Activated T-cell treated with anti-CD3 and anti-CD28 coated beads for 48 hours (primary cell): ENCODE measurements around the gene XPR1.
"Not testable (repeated sequence)": the region's sequence is repeated elsewhere in the genome, so short reads cannot be mapped to it uniquely, and the experiment has no call there.

Experiments
- DNase-seq: peaks from one replicate; pipeline ENCODE4 v3.0.0-alpha.2; 2020; ENCODE audit warnings: low read depth

The XPR1 gene

DNA sequence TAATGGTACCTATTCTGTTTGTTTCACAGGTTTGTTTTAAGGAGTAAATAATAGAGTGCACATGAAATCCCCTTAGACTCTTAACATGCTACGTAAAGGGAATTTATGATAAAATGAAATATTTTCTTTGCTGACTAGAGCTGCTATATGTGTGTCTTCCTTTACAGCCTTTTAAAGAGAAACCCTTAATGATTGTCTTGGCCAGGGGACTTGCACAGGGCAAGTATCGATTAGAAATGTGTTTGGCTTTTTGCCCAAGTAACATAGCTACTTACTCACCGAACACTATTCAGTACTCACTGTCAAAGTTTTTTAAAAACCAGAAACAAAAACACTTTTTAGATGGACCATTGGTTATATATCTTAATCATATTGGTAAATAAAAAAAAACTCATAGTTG, 209.6 kb downstream of the XPR1 start:
- no peak for DNase-seq

DNA sequence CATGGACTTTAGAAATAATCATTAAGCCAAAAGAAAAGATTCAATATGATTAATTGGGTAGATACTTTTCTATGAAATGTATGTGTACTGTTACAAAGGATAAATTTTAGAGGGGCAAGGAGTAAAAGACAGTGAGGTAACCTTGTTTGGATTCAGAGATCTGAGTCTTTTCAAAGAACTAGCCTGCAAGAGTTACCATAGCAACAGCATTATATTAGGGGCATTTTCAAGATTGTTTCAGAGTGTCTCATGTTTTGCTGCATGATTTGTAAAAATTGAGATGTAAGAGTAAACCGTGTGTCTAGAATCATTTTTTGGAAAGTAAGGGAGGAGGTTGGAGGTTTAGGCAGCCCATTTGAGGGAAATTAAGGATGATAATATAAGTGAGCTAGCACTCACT, 210.2 kb downstream of the XPR1 start:
- no peak for DNase-seq

DNA sequence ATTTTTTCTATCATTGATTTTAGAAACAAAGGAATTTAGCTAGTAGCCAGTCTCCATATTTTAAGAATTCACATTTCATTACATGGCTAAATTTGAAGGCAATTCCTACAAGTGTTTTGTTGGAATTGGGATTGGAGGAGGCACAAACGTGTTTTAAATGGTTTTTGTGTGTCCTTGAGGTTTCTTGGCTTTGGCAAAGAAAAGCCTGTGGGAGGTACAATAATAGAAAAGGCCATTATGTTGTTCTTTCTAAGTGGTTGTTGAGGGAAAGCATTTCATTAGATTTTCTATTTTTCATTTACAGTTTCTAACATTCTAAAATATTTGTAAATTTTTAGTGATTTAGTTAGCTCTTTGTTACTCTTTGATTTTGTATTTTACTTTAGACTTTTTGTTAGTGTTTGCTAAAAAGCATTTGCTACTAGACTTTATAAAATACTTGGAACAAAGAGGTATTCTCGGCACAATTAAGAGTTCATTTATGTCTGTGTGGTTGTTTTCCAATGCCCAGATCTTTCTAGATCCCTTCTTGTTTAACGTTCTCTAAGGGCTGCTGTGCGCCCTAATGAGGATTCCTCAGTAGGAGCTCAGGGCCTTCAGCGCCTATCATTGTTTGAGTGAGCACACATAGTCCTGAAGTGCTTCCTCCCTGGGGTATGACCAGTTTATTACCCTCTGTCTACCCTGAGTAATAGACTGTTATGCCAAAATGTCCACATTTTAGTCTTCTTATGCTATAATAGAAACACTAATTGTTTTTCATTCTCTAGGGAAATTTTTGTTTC, 210.9 kb downstream of the XPR1 start:
- DNase-seq = no peak

DNA sequence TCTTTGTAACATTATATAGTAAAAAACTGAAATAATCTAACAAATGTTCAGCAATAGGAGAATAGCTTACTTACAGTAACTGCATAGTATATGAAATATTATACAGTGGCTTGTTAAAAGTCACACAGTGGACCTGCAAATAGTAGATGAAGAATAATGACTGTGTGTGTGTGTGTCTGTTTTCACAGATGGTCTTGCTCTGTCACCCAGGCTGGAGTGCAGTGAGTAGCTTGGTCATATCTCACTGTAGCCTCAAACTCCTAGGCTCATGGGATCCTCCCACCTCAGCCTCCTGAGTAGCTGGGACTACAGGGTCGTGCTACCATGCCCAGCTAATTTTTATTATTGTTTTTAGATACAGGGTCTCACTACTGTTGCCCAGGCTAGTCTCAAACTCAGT, 213.5 kb downstream of the XPR1 start:
- no peak for DNase-seq

DNA sequence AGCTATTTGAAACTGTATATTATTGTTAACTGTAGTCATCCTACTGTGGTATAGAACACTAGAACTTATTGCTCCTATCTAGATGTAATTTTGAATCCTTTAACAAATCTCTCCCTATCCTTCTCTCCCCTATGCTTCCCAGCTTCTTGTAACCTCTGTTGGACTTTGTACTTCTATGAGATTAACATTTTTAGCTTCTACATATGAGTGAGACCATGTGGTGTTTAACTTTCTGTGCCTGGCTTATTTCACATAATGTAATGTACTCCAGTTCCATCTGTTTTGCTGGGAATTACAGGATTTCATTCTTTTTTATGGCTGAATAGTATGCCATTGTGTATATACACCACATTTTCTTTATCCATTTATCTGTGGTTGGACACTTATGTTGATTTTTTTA, 216.4 kb downstream of the XPR1 start:
- DNase-seq = no peak

DNA sequence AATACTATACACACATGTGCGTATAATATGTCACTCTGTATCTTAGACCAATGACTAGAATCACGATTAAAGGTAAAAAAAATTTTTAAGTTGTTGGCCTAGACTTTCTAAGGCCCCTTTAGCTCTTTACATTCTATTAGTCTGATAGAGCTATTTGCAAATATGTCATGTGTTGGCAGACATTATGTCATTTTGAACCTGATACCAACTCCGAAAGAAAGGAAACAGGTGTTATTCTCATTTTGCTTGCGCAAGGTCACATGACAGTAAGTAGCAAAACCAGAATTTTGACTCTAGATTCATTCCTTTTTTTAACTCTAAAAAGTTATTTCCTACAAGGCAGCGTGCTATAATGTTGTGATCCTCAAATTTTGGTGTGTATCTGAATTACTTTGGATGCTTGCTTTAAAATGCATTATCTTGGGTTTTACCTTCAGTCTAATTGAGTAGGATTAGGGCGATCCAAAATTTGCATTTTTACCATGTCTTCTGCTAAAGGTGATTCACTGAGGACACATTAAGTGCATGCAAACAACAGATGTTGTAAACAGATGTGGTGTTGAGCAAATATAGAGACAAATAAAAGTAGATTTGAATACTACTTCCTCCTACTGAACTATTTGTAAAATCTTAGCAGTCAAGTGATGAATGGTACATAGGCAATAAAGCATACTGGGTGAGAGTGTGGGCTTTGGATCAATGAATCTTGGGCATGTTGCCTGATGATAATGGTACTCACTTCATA, 217.4 kb downstream of the XPR1 start:
- DNase-seq = no peak

DNA sequence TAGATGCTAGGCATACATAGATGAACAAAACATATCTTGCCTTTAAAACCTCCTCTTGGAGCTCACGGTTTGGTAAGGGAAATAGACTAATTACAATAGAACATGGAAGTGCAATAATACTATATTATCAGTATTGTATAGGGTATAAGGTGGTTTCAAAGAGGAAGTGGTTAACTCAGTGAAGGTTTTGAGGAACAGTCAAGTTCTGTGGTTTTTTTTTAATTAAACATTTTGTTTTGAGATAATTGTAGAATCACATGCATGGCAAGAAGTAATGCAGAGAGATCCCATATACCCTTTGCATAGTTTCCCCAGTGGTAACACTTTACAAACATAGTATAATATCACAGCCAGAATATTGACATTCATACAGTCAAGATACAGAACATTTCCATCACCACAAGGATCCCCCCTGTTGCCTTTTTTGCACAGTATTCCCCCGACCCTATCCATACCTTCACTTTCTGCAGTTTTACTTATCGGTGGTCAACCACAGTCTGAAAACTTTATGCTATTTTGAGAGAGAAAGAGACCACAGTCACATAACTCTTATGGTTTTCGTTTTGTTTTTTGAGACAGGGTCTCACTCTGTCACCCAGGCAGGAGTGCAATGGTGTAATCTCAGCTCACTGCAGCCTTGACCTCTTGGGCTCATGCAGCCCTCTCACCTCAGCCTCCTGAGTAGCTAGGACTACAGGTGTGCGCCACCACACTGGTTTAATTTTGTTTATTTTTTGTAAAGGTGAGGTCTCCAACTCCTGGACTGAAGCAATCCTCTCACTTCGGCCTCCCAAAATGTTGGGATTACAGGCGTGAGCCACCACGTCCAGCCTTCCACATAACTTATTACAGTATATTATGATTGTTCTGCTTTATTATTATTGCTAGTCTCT, 220.4 kb downstream of the XPR1 start:
- no peak for DNase-seq

DNA sequence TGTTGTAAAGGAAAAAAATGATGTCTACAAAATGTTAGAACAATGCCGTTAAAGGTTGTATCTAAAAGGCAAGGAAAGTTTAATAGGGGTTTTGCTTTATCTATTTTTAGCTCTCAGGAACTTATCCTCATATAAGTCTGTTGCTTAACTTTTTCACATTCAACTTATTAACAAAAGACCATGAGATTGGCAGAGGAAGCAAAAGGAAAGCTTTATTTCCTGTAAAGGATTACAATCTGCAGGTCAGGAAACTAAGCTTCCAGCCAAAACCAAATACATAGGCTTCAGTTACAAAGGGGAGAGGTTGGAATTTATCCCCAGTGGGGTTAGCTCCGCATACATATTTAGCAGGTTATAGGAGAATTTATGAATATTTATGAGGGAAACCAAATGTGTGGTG, 222.2 kb downstream of the XPR1 start:
- DNase-seq = no peak

DNA sequence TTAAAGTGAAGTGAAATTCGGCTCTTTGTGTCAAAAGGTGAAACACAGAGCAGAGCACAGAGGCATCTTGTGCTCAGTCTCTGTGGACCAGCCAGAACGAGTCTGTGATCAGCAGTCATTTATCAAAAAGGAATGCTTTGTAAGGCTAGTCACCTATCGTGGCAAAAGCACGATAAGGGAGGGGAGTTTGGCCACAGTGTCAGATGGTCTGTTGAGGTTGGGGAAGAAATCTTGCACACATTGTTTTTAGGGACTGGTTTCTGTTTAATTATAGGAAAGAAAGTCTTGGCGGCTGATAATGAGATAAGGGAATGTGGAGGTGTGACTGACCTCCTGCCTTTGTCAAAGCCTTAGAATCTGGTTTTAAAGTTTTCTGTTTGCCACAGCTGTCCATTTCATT, 222.6 kb downstream of the XPR1 start:
- no peak for DNase-seq

DNA sequence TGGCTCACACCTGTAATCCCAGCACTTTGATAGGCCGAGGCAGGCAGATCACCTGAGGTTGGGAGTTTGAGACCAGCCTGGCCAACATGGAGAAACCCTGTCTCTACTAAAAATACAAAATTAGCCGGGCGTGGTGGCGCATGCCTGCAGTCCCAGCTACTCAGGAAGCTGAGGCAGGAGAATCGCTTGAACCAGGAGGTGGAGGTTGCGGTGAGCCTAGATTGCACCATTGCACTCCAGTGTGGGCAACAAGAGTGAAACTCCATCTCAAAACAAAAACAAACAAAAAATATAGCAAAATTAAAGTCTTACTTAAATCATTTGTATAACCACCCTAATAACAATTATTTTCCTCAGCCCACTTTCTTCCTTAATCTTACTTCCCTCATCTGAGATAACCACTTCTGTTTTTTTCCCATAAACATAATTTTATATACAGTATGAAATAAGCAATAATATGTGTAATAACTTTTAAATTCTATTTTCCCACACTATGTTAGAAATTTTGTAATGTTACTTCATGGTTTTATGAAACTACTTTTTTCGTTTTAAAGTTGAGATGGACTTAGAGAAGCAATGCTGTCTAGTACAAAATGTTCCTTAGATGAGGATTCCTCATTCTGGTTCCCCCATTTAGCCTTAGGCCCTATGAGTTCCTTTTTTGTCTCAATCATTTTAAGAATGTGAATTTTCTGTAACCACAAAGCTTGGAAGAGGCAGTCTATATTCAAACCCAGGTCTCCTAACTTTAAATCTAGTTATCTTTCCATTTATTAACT, 226.3 kb downstream of the XPR1 start:
- DNase-seq = not testable (repeated sequence)

DNA sequence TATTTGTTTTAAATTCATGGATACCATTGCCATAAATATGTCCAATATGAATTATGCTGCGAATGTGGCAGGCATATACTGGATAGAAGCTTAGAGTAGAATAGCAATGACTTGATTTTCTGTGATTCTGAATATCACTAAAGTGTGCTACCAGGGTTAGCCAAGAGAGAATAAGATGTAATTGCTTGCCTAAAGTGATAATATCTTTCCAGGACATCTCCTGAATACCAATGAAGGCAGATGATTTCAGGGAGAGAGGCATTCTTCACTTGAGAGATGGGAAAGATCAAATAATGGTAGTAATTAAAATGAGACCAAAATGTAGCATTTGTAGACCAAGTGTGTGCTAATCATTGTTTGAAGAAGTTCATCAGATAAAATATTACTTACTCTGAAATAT, 227.5 kb downstream of the XPR1 start:
- DNase-seq = no peak

DNA sequence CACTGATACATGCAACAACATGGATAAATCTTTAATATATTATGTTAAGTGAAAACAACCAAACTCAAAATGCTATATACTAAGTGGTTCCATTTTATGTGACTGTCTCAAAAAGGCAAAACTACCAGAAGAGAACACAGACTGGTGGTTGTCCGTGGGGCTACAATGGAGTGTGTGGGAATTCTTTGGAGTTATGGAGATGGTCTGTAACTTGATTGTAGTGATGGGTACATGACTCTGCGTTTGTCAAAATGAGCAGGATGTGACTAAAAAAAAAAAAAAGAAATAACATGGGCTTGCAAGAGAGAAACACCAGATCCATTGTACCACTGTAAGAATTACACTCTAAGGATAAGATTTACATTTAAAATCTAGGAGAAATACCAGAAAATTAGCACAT, 228.7 kb downstream of the XPR1 start:
- no peak for DNase-seq

DNA sequence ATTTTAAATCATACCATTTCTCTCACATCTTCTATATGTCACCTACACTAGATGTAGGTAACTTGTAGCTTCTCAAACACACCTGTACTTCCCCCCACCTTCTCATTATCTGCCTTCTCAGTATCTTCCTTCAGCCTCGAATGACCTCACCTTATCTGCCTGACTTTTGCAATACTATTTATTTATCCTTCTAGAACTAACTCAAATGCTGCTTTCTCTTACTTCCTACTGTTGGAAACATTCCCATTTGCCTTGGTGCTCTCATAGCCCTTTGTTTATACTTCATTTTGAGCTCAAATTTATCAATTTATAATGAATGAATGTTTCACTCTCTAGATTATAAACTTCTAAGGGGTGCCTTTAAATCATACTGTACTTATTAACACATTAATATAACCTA, 230.5 kb downstream of the XPR1 start:
- no peak for DNase-seq

DNA sequence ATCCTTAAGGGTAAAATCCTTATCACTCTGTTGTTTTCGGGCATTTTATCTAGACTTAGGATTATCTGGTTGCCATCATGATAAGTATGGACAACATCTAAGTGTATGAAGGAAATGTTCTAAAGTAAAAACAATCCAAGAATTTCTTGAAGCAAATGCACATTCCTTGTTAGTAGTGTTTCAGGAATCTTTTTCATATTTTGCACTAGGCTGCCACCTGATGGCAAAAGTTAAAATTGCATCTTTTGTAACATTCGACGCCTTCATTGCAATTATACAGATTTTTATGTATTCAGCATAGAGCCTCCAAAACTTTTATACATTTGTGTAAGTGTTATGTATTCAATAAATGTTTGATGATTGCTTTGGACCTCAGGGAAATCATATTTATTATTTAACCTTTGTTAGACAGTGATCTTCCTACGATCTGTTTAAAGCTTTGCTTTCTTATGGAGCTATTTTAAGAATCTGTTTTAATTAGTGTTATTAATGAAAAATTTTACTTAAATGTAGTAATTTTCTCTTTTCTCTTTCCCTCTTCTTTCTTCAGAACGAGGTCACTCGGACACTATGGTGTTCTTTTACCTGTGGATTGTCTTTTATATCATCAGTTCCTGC, 231.4 kb downstream of the XPR1 start:
- no peak for DNase-seq

DNA sequence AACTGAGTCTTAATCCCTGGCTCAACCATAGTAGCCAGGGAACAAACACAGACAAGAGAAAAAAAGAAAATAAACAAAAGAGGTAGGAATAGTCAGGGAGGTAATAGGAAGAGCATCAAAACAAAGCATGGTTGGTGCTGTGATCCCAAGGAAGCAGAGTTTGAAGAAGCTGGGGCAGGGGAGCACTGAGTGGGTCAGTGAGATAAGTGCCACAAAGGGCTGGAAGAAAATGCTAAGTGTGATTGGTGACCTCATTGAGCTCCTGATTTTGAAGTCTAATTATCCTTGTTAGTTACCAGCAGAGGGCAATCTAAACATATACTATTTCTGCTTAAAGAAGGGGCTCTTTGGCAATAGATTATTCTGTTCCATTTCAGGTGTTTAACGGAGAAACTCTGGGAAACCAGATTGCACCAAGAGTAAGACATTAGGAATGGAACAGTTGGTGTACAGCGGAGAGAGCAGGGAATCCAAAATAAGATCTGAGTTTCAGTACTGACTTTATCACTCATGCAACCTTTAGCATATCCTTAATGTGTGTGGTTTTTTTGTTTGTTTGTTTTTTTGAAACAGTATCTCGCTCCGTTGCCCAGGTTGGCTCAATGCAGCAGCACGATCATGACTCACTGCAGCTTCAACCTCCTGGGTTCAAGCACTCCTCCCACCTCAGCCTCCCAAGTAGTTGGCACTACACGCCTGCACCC, 250.1 kb downstream of the XPR1 start:
- DNase-seq = no peak

DNA sequence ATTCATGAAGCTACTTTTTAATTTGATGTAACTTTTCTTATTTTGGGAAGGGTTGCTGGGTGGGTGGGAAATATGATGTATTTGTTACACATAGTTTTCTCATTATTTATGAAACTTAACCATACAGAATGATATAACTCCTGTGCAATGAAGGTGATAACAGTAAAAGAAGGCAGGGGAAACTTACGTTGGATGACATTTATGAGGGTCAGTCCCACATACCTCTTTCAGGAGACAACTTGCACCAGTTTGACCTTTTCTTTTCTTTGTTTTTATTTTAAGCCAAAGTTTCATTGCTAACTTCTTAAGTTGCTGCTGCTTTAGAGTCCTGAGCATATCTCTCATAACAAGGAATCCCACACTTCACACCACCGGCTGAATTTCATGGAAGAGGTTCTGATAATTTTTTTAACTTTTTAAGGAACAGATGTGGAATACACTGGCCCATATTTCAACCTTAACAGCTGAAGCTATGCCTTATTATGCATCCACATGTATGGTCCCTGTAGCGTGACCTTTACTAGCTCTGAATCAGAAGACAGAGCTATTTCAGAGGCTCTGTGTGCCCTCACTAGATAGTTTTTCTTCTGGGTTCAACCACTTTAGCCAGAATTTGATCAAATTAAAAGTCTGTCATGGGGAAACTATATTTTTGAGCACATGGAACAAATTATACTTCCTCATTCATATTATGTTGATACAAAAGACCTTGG, 252.9 kb downstream of the XPR1 start:
- DNase-seq = no peak

DNA sequence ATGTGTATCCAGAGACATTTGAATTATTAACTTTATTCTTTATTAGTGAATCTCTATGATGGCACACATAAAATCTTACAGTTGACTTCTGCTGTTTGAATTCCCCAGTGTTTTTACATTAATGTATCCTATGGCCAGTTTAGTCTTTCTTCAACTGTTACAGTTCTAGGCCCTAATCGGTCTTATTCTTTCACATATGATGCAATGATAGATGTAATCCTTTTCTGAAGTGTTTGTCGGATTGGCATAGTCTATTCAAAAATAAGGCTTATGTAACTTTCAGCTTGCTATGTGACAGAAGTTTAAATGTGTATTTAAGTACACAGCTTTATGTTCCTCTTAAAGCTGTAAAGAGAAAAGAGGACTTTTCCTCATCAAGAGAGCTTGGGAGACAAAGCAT, 254.5 kb downstream of the XPR1 start:
- DNase-seq = no peak

DNA sequence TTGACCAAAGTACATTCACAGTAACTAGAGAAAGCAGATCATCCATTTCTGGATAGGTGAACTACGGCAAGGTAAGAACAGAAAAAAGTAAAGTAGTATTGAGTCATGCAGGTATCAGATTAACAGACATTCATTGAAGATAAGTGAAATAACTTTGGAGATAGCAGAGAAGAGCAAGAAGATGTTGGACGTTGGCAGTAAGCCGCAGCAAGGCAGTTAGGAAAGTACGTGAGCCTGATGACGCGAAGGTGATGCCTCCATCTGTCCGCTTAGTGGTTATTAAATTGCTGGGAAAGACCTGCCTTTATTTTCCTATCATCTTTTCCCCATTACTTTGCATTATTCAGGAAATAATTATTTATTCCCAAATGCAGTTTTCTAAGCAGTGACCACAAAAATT, 256.0 kb downstream of the XPR1 start:
- DNase-seq = no peak

DNA sequence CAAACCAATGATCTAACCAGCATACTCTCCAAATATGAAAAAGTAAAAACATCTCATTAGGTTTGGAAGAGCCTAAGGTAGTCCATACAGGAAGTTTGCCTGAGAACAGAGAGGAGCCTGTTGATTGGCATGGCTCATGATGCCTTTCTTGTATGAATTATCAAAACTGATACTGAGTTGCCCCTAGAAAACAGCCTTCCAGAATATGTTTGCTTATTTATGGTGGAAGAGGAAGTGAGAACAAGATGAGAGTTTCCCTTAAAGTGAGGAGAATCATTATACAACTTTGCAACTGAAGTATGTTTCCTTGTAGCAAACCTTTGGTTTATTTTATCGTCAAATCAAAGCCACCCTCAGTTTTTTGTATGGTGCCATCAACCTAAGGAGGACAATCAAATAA, 257.0 kb downstream of the XPR1 start:
- DNase-seq = no peak

DNA sequence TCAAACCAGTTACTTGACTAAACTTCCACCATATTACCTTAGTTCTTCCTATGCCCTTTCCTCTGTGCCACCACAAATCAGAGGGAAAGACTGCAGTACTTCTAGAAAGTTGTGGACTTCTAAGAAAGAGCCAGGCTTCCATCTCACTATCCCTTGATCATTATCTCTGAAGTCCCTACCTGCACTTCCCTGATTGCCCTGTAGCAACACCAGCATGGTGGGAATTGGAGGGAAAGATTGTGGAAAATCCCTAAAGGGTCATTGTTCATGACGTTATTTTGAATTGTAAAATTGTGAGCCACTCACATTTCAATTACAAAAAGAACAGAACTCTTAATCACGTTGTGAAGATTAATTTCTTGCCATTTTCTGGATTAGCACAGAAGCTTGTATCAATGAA, 257.5 kb downstream of the XPR1 start:
- no peak for DNase-seq
